Panc1 (cell line): ENCODE data around the gene GNG7. TPM values are rescaled to one million over a fixed set of nuclear protein-coding genes. Genes with fewer than 3 reads are reported as not detected.
A peak's percentile ranks its signal among the peaks of the same experiment; 100 is the strongest.
"Not testable (repeated sequence)": the region's sequence is repeated elsewhere in the genome, so short reads cannot be mapped to it uniquely, and the experiment has no call there.

Source experiments
- ATAC-seq: fragments of 200-7000 bp; cut with Tn5 transposase; 2 replicates; pipeline ENCODE4 v1.9.1; 2020; ENCODE audit warnings: mild to moderate bottlenecking, moderate library complexity
- BruUV-seq: library from RNA; stranded (reverse); fragments of 400-500 nt; replicated peaks from 2 replicates; lab custom pipeline; 2021; lab: Mats Ljungman, UMichigan
- CTCF ChIA-PET: fragments of 300-600 bp; sonication (Branson Sonifier 250); formaldehyde crosslinking; loops from one replicate; lab custom pipeline; 2022; ENCODE audit warnings: antibody characterized with exemption; lab: Charles Lee
- POLR2A ChIA-PET: fragments of 300-600 bp; sonication (Branson Sonifier 250); formaldehyde crosslinking; loops from one replicate; lab custom pipeline; 2022; ENCODE audit warnings: antibody characterized with exemption; lab: Charles Lee
- DNase-seq: peaks from one replicate; pipeline ENCODE4 v3.0.0-alpha.2; 2010; ENCODE audit warnings: low read depth, low spot score
- H3K27ac ChIP-seq: 2 replicates; pipeline ENCODE4 v1.5.1; 2011; ENCODE audit warnings: mild to moderate bottlenecking, low read length, inconsistent platforms
- H3K27me3 ChIP-seq: fragments of 200-500 bp; sonication (Bioruptor generic); 2 replicates; pipeline ENCODE4 v1.6.0; 2014; ENCODE audit warnings: low read length, inconsistent platforms; ENCODE audit not compliant: control insufficient read depth, insufficient read depth
- H3K36me3 ChIP-seq: fragments of 200-500 bp; sonication (Bioruptor generic); 2 replicates; pipeline ENCODE4 v1.5.1; 2014; ENCODE audit warnings: inconsistent platforms, mild to moderate bottlenecking, low read length, moderate library complexity; ENCODE audit not compliant: control insufficient read depth, insufficient read depth
- H3K4me1 ChIP-seq: 2 replicates; pipeline ENCODE4 v1.5.1; 2011; ENCODE audit warnings: inconsistent platforms, mild to moderate bottlenecking, low read length, moderate library complexity; ENCODE audit not compliant: control insufficient read depth, insufficient read depth
- H3K4me3 ChIP-seq, 2 experiments: 2 replicates each; pipeline ENCODE4 v1.5.1; 2011 to 2012; ENCODE audit warnings: low read depth in 2 of 2, low read length in 2 of 2, mild to moderate bottlenecking in 2 of 2, inconsistent platforms in 1 of 2, moderate library complexity in 1 of 2
- H3K9me3 ChIP-seq: fragments of 200-500 bp; sonication (Bioruptor generic); 2 replicates; pipeline ENCODE4 v1.5.1; 2014; ENCODE audit warnings: low read depth, mild to moderate bottlenecking, inconsistent platforms, low read length, moderate library complexity; ENCODE audit not compliant: control insufficient read depth, insufficient read depth
- POLR2AphosphoS5 ChIP-seq: IDR thresholded peaks from 2 replicates; pipeline ENCODE4 v1.6.1; 2012; ENCODE audit warnings: mild to moderate bottlenecking, low read depth, low read length, moderate library complexity
- SIN3A ChIP-seq: IDR thresholded peaks from 2 replicates; pipeline ENCODE4 v1.6.1; 2012; ENCODE audit warnings: low read depth, mild to moderate bottlenecking, low read length, moderate library complexity, borderline replicate concordance; ENCODE audit not compliant: insufficient read depth
- TCF7L2 ChIP-seq: IDR thresholded peaks from 2 replicates; pipeline ENCODE4 v1.6.1; 2011; ENCODE audit warnings: mild to moderate bottlenecking, low read depth, low read length, inconsistent platforms
- in situ Hi-C: cut with HindIII; loops from 2 replicates; pipeline ENCODE4 v1.10.0; 2016; ENCODE audit warnings: low sequenced_read_pairs, low pct_unique_long_range_greater_than_20kb
- intact Hi-C: fragments of 100-400 bp; cut with micrococcal nuclease; formaldehyde crosslinking; loops from one replicate; pipeline ENCODE4 v1.10.0; 2022; ENCODE audit not compliant: unreplicated experiment
- total RNA-seq: library from RNA; stranded (reverse); gene quantifications from one replicate; pipeline ENCODE4 v1.2.1, GENCODE V29; 2021; ENCODE audit not compliant: unreplicated experiment
- TF ChIP-seq, protein P1 (sequence below): fragments of 450-650 bp; IDR thresholded peaks from 2 replicates; pipeline ENCODE4 v1.5.1; 2017; ENCODE audit warnings: mild to moderate bottlenecking
- TF ChIP-seq, protein P2 (sequence below), 2 experiments: IDR thresholded peaks; 2 replicates each; pipeline ENCODE4 v1.6.1; 2011 to 2012; ENCODE audit warnings: low read depth in 2 of 2, control low read depth in 1 of 2, low read length in 1 of 2, mild to moderate bottlenecking in 1 of 2, moderate library complexity in 1 of 2; ENCODE audit not compliant: insufficient read depth in 1 of 2

The GNG7 gene
- total RNA-seq, 1 experiment from 2014 or later, result 0.74 TPM

DNA sequence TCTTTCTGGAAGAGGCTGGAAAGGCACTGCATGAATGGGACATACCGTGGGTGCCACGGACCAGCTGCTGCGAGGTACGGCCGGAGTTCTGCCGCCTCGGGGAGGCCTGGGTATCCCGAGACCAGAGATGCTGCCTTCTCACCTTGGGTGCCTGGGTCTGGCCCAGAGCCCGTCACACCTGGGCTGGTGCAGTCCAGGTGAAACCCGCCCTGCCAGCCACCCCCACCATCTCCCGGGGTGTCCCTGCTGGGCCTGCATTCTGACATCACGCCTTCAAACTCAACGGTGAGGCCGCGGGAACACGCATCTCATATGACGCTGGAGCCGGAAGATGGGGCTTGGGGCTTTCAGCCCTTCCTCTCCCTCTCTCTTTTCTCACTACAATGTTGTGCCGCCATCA lies 128.6 kb downstream of the GNG7 start:
- intact Hi-C loops (no loop called here), in situ Hi-C loops (no loop called here)
- H3K36me3 ChIP-seq, result no peaks in the 10 kb centered on the region
- ChIA-PET CTCF (no interaction called here), POLR2A (no interaction called here)
- no peaks in the 10 kb centered on the region for H3K27me3 ChIP-seq
- TF ChIP-seq TCF7L2 (no peak), POLR2AphosphoS5 (no peak), SIN3A (no peak)
- TF ChIP-seq, protein P1, sequence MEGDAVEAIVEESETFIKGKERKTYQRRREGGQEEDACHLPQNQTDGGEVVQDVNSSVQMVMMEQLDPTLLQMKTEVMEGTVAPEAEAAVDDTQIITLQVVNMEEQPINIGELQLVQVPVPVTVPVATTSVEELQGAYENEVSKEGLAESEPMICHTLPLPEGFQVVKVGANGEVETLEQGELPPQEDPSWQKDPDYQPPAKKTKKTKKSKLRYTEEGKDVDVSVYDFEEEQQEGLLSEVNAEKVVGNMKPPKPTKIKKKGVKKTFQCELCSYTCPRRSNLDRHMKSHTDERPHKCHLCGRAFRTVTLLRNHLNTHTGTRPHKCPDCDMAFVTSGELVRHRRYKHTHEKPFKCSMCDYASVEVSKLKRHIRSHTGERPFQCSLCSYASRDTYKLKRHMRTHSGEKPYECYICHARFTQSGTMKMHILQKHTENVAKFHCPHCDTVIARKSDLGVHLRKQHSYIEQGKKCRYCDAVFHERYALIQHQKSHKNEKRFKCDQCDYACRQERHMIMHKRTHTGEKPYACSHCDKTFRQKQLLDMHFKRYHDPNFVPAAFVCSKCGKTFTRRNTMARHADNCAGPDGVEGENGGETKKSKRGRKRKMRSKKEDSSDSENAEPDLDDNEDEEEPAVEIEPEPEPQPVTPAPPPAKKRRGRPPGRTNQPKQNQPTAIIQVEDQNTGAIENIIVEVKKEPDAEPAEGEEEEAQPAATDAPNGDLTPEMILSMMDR, result no peak
- TF ChIP-seq, protein P2, sequence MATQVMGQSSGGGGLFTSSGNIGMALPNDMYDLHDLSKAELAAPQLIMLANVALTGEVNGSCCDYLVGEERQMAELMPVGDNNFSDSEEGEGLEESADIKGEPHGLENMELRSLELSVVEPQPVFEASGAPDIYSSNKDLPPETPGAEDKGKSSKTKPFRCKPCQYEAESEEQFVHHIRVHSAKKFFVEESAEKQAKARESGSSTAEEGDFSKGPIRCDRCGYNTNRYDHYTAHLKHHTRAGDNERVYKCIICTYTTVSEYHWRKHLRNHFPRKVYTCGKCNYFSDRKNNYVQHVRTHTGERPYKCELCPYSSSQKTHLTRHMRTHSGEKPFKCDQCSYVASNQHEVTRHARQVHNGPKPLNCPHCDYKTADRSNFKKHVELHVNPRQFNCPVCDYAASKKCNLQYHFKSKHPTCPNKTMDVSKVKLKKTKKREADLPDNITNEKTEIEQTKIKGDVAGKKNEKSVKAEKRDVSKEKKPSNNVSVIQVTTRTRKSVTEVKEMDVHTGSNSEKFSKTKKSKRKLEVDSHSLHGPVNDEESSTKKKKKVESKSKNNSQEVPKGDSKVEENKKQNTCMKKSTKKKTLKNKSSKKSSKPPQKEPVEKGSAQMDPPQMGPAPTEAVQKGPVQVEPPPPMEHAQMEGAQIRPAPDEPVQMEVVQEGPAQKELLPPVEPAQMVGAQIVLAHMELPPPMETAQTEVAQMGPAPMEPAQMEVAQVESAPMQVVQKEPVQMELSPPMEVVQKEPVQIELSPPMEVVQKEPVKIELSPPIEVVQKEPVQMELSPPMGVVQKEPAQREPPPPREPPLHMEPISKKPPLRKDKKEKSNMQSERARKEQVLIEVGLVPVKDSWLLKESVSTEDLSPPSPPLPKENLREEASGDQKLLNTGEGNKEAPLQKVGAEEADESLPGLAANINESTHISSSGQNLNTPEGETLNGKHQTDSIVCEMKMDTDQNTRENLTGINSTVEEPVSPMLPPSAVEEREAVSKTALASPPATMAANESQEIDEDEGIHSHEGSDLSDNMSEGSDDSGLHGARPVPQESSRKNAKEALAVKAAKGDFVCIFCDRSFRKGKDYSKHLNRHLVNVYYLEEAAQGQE (IDR thresholded peaks at IDR 0.05; ENCODE audit: insufficient read depth in 1 of 2, low read depth in 2 of 2, low read length in 1 of 2), result no peak
- DNase-seq (no peak), ATAC-seq (no peak)
- no peaks in the 10 kb centered on the region for H3K9me3 ChIP-seq
- peaks cover 14% of the 10 kb centered on the region for H3K4me1 ChIP-seq
- H3K27ac ChIP-seq, result peak overlapping the region; percentile 44; the same call in 1 of the 2 replicates
- BruUV-seq, result no TSS peak
- H3K4me3 ChIP-seq, result no peak overlapping the region

DNA sequence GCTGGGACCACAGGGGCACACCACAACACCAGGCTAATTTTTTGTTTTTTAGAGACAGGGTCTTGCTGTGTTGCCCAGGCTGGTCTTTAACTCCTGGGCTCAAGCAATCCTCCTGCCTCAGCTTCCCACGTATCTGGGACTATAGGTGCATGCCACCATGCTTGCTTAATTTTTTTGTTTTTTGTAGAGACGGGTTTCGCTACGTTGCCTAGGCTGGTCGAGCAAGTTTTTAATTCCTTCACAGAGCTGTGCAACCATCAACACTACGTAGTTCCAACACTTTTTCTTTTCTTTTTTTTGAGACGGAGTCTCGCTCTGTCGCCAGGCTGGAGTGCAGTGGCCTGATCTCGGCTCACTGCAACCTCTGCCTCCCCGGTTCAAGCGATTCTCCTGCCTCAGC lies 130.3 kb downstream of the GNG7 start:
- H3K4me3 ChIP-seq, H3K9me3 ChIP-seq, H3K4me1 ChIP-seq, H3K27ac ChIP-seq, POLR2A ChIA-PET, in situ Hi-C loops, intact Hi-C loops, BruUV-seq, DNase-seq, H3K36me3 ChIP-seq, H3K27me3 ChIP-seq, ATAC-seq, CTCF ChIA-PET: not testable (repeated sequence)

DNA sequence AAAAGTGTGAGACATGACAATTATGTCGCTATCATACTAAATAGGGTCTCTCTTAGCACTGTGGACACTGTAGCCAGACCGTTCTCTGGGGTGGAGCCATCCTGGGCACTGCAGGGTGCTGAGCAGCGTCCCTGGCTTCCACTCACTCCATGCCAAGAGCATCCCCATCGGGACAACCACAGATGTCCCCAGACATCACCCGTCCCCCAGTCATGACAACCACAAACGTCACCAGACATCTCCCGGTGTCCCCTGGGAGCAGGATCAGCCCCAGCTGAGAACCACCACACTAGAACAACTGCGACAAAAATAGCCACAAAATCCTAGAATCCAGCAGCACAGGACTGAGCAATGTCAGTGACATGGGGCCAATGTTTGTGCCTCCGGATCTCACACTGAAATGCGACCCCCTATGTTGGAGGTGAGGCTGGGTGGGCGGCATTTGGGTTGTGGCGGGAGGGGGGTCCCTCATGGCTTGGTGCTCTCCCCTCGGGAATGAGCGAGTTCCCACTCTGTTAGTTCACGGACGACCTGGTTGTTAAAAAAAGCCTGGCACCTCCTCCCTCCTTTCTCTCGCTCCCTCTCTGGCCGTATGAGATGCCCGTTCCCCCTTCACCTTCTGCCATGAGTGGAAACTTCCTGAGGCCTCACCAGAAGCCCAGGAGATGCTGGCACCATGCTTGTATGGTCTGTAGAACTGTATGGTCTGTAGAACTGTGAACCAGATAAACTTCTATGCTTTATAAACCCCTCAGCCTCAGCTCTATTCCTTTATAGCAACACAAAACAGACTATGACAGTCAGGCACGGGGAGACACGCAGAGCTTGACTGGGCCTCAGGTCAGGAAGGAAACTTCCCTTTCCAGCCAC lies 132.7 kb downstream of the GNG7 start:
- Histone ChIP-seq H3K27me3 (no peaks in the 10 kb centered on the region), H3K36me3 (no peaks in the 10 kb centered on the region), H3K9me3 (no peaks in the 10 kb centered on the region), H3K4me3 (no peak overlapping the region), H3K4me1 (no peaks in the 10 kb centered on the region), H3K27ac (no peak overlapping the region)
- ChIA-PET POLR2A (no interaction called here), CTCF (no interaction called here)
- TF ChIP-seq TCF7L2 (no peak), SIN3A (no peak), POLR2AphosphoS5 (no peak)
- TF ChIP-seq, protein P1, result no peak
- TF ChIP-seq, protein P2 (IDR thresholded peaks at IDR 0.05; ENCODE audit: insufficient read depth in 1 of 2, low read depth in 2 of 2, low read length in 1 of 2), result no peak
- intact Hi-C loops (no loop called here), in situ Hi-C loops (no loop called here)
- BruUV-seq, result no TSS peak
- DNase-seq, result no peak
- no peak for ATAC-seq
